Activated CD8-positive, alpha-beta memory T cell treated with anti-CD3 and anti-CD28 coated beads, Interleukin-2, amount 50 U/mL, for 24 hours (primary cell): Measurements from ENCODE around the gene ZBTB7C.

Experiments
- DNase-seq: peaks from one replicate; pipeline ENCODE4 v3.0.0-alpha.2; 2020; ENCODE audit errors: extremely low read depth

The ZBTB7C gene

GRCh38 chr18:48139431-48140347 lies 269.5 kb downstream of the ZBTB7C start:
- DNase-seq, result no peak

GRCh38 chr18:48138660-48139430 lies 270.3 kb downstream of the ZBTB7C start:
- DNase-seq, result no peak

- no peak for DNase-seq
Measured at GRCh38 chr18:48138210-48138609, 271.0 kb downstream of the ZBTB7C start.

GRCh38 chr18:48137374-48138081 lies 271.7 kb downstream of the ZBTB7C start:
- no peak for DNase-seq

- no peak for DNase-seq
Measured at GRCh38 chr18:48136827-48137373, 272.3 kb downstream of the ZBTB7C start.

- no peak for DNase-seq
Measured at GRCh38 chr18:48136051-48136826, 272.9 kb downstream of the ZBTB7C start.

GRCh38 chr18:48135436-48135966 lies 273.7 kb downstream of the ZBTB7C start:
- DNase-seq, result no peak

GRCh38 chr18:48134609-48135008 lies 274.6 kb downstream of the ZBTB7C start:
- DNase-seq, result no peak

- DNase-seq, result no peak
Measured at GRCh38 chr18:48133671-48134251, 275.4 kb downstream of the ZBTB7C start.

GRCh38 chr18:48132797-48133655 lies 276.2 kb downstream of the ZBTB7C start:
- no peak for DNase-seq

- no peak for DNase-seq
Measured at GRCh38 chr18:48131042-48131441, 278.1 kb downstream of the ZBTB7C start.

GRCh38 chr18:48129621-48130082 lies 279.5 kb downstream of the ZBTB7C start:
- no peak for DNase-seq

GRCh38 chr18:48127606-48128005 lies 281.6 kb downstream of the ZBTB7C start:
- no peak for DNase-seq

GRCh38 chr18:48126240-48126639 lies 282.9 kb downstream of the ZBTB7C start:
- DNase-seq, result no peak

- no peak for DNase-seq
Measured at GRCh38 chr18:48125724-48126123, 283.5 kb downstream of the ZBTB7C start.

- DNase-seq, result peak; percentile 2
Measured at GRCh38 chr18:48124857-48125626, 284.1 kb downstream of the ZBTB7C start.

- DNase-seq, result no peak
Measured at GRCh38 chr18:48123941-48124340, 285.2 kb downstream of the ZBTB7C start.

GRCh38 chr18:48123324-48123723 lies 285.9 kb downstream of the ZBTB7C start:
- no peak for DNase-seq

- no peak for DNase-seq
Measured at GRCh38 chr18:48122816-48123215, 286.4 kb downstream of the ZBTB7C start.
